Activated naive CD8-positive, alpha-beta T cell (primary cell): ENCODE data around the gene BPIFB4.
"Not testable (repeated sequence)": the region's sequence is repeated elsewhere in the genome, so short reads cannot be mapped to it uniquely, and the experiment has no call there.

Source experiments
- H3K27ac Mint-ChIP-seq: one replicate; pipeline ENCODE4 v1.8.0; 2021; ENCODE audit warnings: mixed read lengths
- H3K27me3 Mint-ChIP-seq: one replicate; pipeline ENCODE4 v1.8.0; 2021; ENCODE audit warnings: mixed read lengths
- H3K36me3 Mint-ChIP-seq: one replicate; pipeline ENCODE4 v1.8.0; 2021; ENCODE audit warnings: mixed read lengths
- H3K4me1 Mint-ChIP-seq: one replicate; pipeline ENCODE4 v1.8.0; 2021; ENCODE audit warnings: low read depth, mixed read lengths
- H3K4me3 Mint-ChIP-seq: one replicate; pipeline ENCODE4 v1.8.0; 2021; ENCODE audit warnings: mild to moderate bottlenecking, mixed read lengths
- H3K9me3 Mint-ChIP-seq: one replicate; pipeline ENCODE4 v1.8.0; 2021; ENCODE audit warnings: low read depth, mixed read lengths

Gene BPIFB4

GRCh38 chr20:33079259-33079658 lies at the start of gene BPIFB4:
TSS of gene BPIFB4 (plus strand) at chr20:33079643. CDS start at chr20:33081527, 1,884 bp downstream.
- Mint-ChIP-seq H3K4me3 (no peak within 1 kb of the TSS), H3K36me3 (no peaks in the 10 kb centered on the region), H3K27ac (no peak within 1 kb of the TSS), H3K9me3 (no peaks in the 10 kb centered on the region), H3K4me1 (no peaks in the 10 kb centered on the region), H3K27me3 (no peaks in the 10 kb centered on the region)

GRCh38 chr20:33030076-33030475 lies 49.4 kb upstream of the BPIFB4 start:
- no peaks in the 10 kb centered on the region for H3K36me3 Mint-ChIP-seq
- no peaks in the 10 kb centered on the region for H3K27me3 Mint-ChIP-seq
- peaks cover 5% of the 10 kb centered on the region for H3K9me3 Mint-ChIP-seq
- H3K4me1 Mint-ChIP-seq: no peaks in the 10 kb centered on the region
- no peak overlapping the region for H3K4me3 Mint-ChIP-seq
- no peak overlapping the region for H3K27ac Mint-ChIP-seq

GRCh38 chr20:33030569-33030968 lies 48.9 kb upstream of the BPIFB4 start:
- H3K27me3 Mint-ChIP-seq: no peaks in the 10 kb centered on the region
- H3K27ac Mint-ChIP-seq: no peak overlapping the region
- H3K4me3 Mint-ChIP-seq: no peak overlapping the region
- H3K36me3 Mint-ChIP-seq: no peaks in the 10 kb centered on the region
- no peaks in the 10 kb centered on the region for H3K4me1 Mint-ChIP-seq
- H3K9me3 Mint-ChIP-seq: peaks cover 5% of the 10 kb centered on the region

GRCh38 chr20:33031531-33031930 lies 47.9 kb upstream of the BPIFB4 start, which contains the start of gene BPIFB6:
TSS of gene BPIFB6 (plus strand) at chr20:33031648. CDS start at chr20:33031648, 0 bp downstream.
- no peak within 1 kb of the TSS for H3K4me3 Mint-ChIP-seq
- H3K27me3 Mint-ChIP-seq: no peaks in the 10 kb centered on the region
- H3K9me3 Mint-ChIP-seq: peaks cover 5% of the 10 kb centered on the region
- H3K4me1 Mint-ChIP-seq: no peaks in the 10 kb centered on the region
- no peak within 1 kb of the TSS for H3K27ac Mint-ChIP-seq
- no peaks in the 10 kb centered on the region for H3K36me3 Mint-ChIP-seq

- Mint-ChIP-seq H3K27me3 (no peaks in the 10 kb centered on the region), H3K4me3 (no peak overlapping the region), H3K9me3 (peaks cover 5% of the 10 kb centered on the region), H3K4me1 (no peaks in the 10 kb centered on the region), H3K36me3 (no peaks in the 10 kb centered on the region), H3K27ac (no peak overlapping the region)
These were observed 46.9 kb upstream of the BPIFB4 start for GRCh38 chr20:33032555-33032954.

GRCh38 chr20:33033381-33033780 lies 46.1 kb upstream of the BPIFB4 start:
- H3K4me1 Mint-ChIP-seq: no peaks in the 10 kb centered on the region
- no peak overlapping the region for H3K27ac Mint-ChIP-seq
- peaks cover 5% of the 10 kb centered on the region for H3K9me3 Mint-ChIP-seq
- H3K36me3 Mint-ChIP-seq: no peaks in the 10 kb centered on the region
- H3K27me3 Mint-ChIP-seq: no peaks in the 10 kb centered on the region
- H3K4me3 Mint-ChIP-seq: no peak overlapping the region

- no peaks in the 10 kb centered on the region for H3K36me3 Mint-ChIP-seq
- no peak overlapping the region for H3K4me3 Mint-ChIP-seq
- no peaks in the 10 kb centered on the region for H3K27me3 Mint-ChIP-seq
- peaks cover 5% of the 10 kb centered on the region for H3K9me3 Mint-ChIP-seq
- no peaks in the 10 kb centered on the region for H3K4me1 Mint-ChIP-seq
- H3K27ac Mint-ChIP-seq: no peak overlapping the region
These were observed 45.3 kb upstream of the BPIFB4 start for GRCh38 chr20:33034115-33034514.

- Mint-ChIP-seq H3K9me3 (peaks cover 5% of the 10 kb centered on the region), H3K27ac (no peak overlapping the region), H3K27me3 (no peaks in the 10 kb centered on the region), H3K4me3 (no peak overlapping the region), H3K36me3 (no peaks in the 10 kb centered on the region), H3K4me1 (no peaks in the 10 kb centered on the region)
These were observed 44.4 kb upstream of the BPIFB4 start for GRCh38 chr20:33034901-33035492.

- no peaks in the 10 kb centered on the region for H3K4me1 Mint-ChIP-seq
- H3K27ac Mint-ChIP-seq: no peak overlapping the region
- no peak overlapping the region for H3K4me3 Mint-ChIP-seq
- H3K27me3 Mint-ChIP-seq: no peaks in the 10 kb centered on the region
- H3K36me3 Mint-ChIP-seq: no peaks in the 10 kb centered on the region
- H3K9me3 Mint-ChIP-seq: peaks cover 5% of the 10 kb centered on the region
These were observed 42.0 kb upstream of the BPIFB4 start for GRCh38 chr20:33037456-33037855.

- no peak overlapping the region for H3K27ac Mint-ChIP-seq
- peaks cover 2% of the 10 kb centered on the region for H3K9me3 Mint-ChIP-seq
- H3K36me3 Mint-ChIP-seq: no peaks in the 10 kb centered on the region
- H3K27me3 Mint-ChIP-seq: no peaks in the 10 kb centered on the region
- no peaks in the 10 kb centered on the region for H3K4me1 Mint-ChIP-seq
- no peak overlapping the region for H3K4me3 Mint-ChIP-seq
These were observed 41.2 kb upstream of the BPIFB4 start for GRCh38 chr20:33038243-33038642.

- peaks cover 14% of the 10 kb centered on the region for H3K9me3 Mint-ChIP-seq
- H3K27ac Mint-ChIP-seq: no peak overlapping the region
- H3K36me3 Mint-ChIP-seq: peaks cover 4% of the 10 kb centered on the region
- no peaks in the 10 kb centered on the region for H3K4me1 Mint-ChIP-seq
- H3K27me3 Mint-ChIP-seq: no peaks in the 10 kb centered on the region
- no peak overlapping the region for H3K4me3 Mint-ChIP-seq
These were observed 37.0 kb upstream of the BPIFB4 start for GRCh38 chr20:33042430-33042829.

- Mint-ChIP-seq H3K27ac (no peak overlapping the region), H3K36me3 (peaks cover 4% of the 10 kb centered on the region), H3K9me3 (peaks cover 14% of the 10 kb centered on the region), H3K4me1 (no peaks in the 10 kb centered on the region), H3K27me3 (no peaks in the 10 kb centered on the region), H3K4me3 (no peak overlapping the region)
These were observed 36.3 kb upstream of the BPIFB4 start for GRCh38 chr20:33042983-33043730.

- Mint-ChIP-seq H3K9me3 (peaks cover 14% of the 10 kb centered on the region), H3K4me1 (no peaks in the 10 kb centered on the region), H3K4me3 (no peak overlapping the region), H3K36me3 (peaks cover 4% of the 10 kb centered on the region), H3K27ac (no peak overlapping the region), H3K27me3 (no peaks in the 10 kb centered on the region)
These were observed 35.7 kb upstream of the BPIFB4 start for GRCh38 chr20:33043731-33044181.

- not testable (repeated sequence) for H3K27ac Mint-ChIP-seq, H3K36me3 Mint-ChIP-seq, H3K27me3 Mint-ChIP-seq, H3K4me1 Mint-ChIP-seq, H3K4me3 Mint-ChIP-seq
- peaks cover 14% of the 10 kb centered on the region for H3K9me3 Mint-ChIP-seq
These were observed 34.2 kb upstream of the BPIFB4 start for GRCh38 chr20:33045129-33045721.

- H3K4me3 Mint-ChIP-seq: no peak overlapping the region
- peaks cover 14% of the 10 kb centered on the region for H3K9me3 Mint-ChIP-seq
- H3K36me3 Mint-ChIP-seq: peaks cover 4% of the 10 kb centered on the region
- H3K27ac Mint-ChIP-seq: no peak overlapping the region
- no peaks in the 10 kb centered on the region for H3K27me3 Mint-ChIP-seq
- H3K4me1 Mint-ChIP-seq: no peaks in the 10 kb centered on the region
These were observed 33.0 kb upstream of the BPIFB4 start for GRCh38 chr20:33046412-33046811.
